ENCODE results near the gene CETP. TPM values are rescaled to one million over a fixed set of nuclear protein-coding genes. Genes with fewer than 3 reads are reported as not detected.

CETP gene
- total and polyA plus RNA-seq, 2 of the 8 experiments (the other 6 are each of a cell fraction or from before 2014, with no cell fraction given), result not detected

DNA sequence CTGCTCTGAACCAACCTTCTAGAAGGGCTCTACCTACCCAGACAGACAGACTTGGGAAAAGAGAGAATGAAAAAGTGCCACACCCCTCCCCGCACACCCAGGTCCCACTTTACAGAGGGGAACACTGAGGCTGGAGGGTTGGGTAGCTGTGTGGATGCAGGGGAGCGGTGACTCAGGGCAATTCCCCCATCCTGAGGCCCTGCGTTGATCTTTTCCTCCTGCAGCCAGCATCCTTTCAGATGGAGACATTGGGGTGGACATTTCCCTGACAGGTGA lies 10.0 kb downstream of the CETP start:
- no peak for FAIRE-seq
- WGBS, 2 experiments (ENCODE audit: extremely low coverage in 1 of 2, insufficient coverage in 1 of 2, insufficient read length in 1 of 2, insufficient replicate concordance in 2 of 2, low coverage in 1 of 2, low lambda C conversion rate in 2 of 2, missing lambda C conversion rate in 1 of 2), result 81% methylated on average over 3 of the region's 3 CpGs; no CpG with 5 or more reads in 1 of the 2 experiments
- Histone ChIP-seq H3K23me2 (ENCODE audit: low read depth, low read length) (no peaks in the 10 kb centered on the region), H4K20me1 (replicated peaks in 1 of 2; ENCODE audit: control insufficient read depth in 1 of 2, insufficient read depth in 2 of 2, low read length in 2 of 2) (no peaks in the 10 kb centered on the region), H3K9ac (replicated peaks in 1 of 4; ENCODE audit: extremely low read depth in 1 of 4, low read depth in 3 of 4, low read length in 3 of 4) (no peak overlapping the region), H2BK120ac (replicated peaks; ENCODE audit: low read depth, low read length) (no peak overlapping the region), H2BK15ac (ENCODE audit: low read length) (no peak overlapping the region), H4K91ac (replicated peaks; ENCODE audit: insufficient read length, low read length) (no peak overlapping the region), H3K4me1 (replicated peaks in 1 of 4; ENCODE audit: control insufficient read depth in 3 of 4, insufficient read depth in 4 of 4, low read length in 3 of 4) (no peaks in the 10 kb centered on the region), H2BK12ac (ENCODE audit: low read depth, low read length) (no peak overlapping the region), H2BK5ac (ENCODE audit: low read depth, low read length) (no peak overlapping the region), H2AFZ (ENCODE audit: low read length) (no peak overlapping the region), H3K79me2 (ENCODE audit: control insufficient read depth in 1 of 2, insufficient read depth in 2 of 2, low read length in 2 of 2) (no peaks in the 10 kb centered on the region), H3K36me3 (ENCODE audit: control insufficient read depth in 2 of 4, insufficient read depth in 4 of 4, low read length in 3 of 4) (no peaks in the 10 kb centered on the region), H2AK5ac (ENCODE audit: low read depth, low read length) (no peak overlapping the region), H3K4me2 (ENCODE audit: insufficient read depth in 1 of 2, low read depth in 2 of 2, low read length in 2 of 2) (no peak overlapping the region), H3K79me1 (ENCODE audit: low read depth, low read length) (no peaks in the 10 kb centered on the region), H3K27ac (ENCODE audit: low read depth, low read length) (no peak overlapping the region), H3K4ac (replicated peaks; ENCODE audit: insufficient read length, low read depth, low read length) (no peak overlapping the region), H3K23ac (ENCODE audit: insufficient read length) (no peak overlapping the region), H3K14ac (ENCODE audit: insufficient read length) (no peak overlapping the region), H4K5ac (ENCODE audit: insufficient read length, low read depth, low read length) (no peak overlapping the region), H3K27me3 (replicated peaks in 1 of 4; ENCODE audit: control insufficient read depth in 3 of 4, extremely low read depth in 1 of 4, insufficient read depth in 3 of 4, low read length in 3 of 4) (no peaks in the 10 kb centered on the region; a peak in 2 of 7 replicates), H3K56ac (replicated peaks; ENCODE audit: insufficient read length, low read depth, low read length) (no peak overlapping the region), H4K8ac (ENCODE audit: extremely low read depth, insufficient read depth, low read length) (no peak overlapping the region), H2BK20ac (ENCODE audit: low read length) (no peak overlapping the region), H3K18ac (ENCODE audit: extremely low read depth, low read length) (no peak overlapping the region), H3K4me3 (ENCODE audit: extremely low read depth in 1 of 4, insufficient read depth in 2 of 4, low read depth in 3 of 4, low read length in 4 of 4) (no peak overlapping the region), H3K9me3 (ENCODE audit: insufficient read depth in 2 of 2, low read depth in 1 of 2, low read length in 1 of 2) (no peaks in the 10 kb centered on the region)
- ChIA-PET POLR2A (ENCODE audit: partially characterized antibody) (interaction anchor here (0.8 to 1.2 kb wide), 2 partner anchors 40 to 168 kb away, joined by 3 read pairs; partner anchors contain the start of gene HERPUD1), CTCF (ENCODE audit: partially characterized antibody) (interaction anchor here (1.2 to 1.8 kb wide), 4 partner anchors 7 to 84 kb away, joined by 3 to 7 read pairs (median 4); no protein-coding TSS in a partner anchor)
- no peak for TF ChIP-seq GTF2F1 (IDR thresholded peaks at IDR 0.05; ENCODE audit: borderline replicate concordance, low read depth, low read length)
- no peak for TF ChIP-seq SIN3A (conservative IDR thresholded peaks at IDR 0.05 in 1 of 2, IDR thresholded peaks at IDR 0.05 in 1 of 2; ENCODE audit: low read depth in 1 of 2, low read length in 2 of 2)
- TF ChIP-seq FOSL1 (IDR thresholded peaks at IDR 0.05; ENCODE audit: insufficient read depth, low read depth, low read length), result no peak
- no peak for TF ChIP-seq SUZ12 (IDR thresholded peaks at IDR 0.05; ENCODE audit: low read length)
- TF ChIP-seq TEAD4 (IDR thresholded peaks at IDR 0.05; ENCODE audit: low read depth, low read length), result no peak
- no peak for TF ChIP-seq CBX8 (IDR thresholded peaks at IDR 0.05; ENCODE audit: borderline replicate concordance, low read depth, low read length)
- TF ChIP-seq POLR2AphosphoS5 (IDR thresholded peaks at IDR 0.05; ENCODE audit: low read depth, low read length), result no peak
- TF ChIP-seq EZH2 (IDR thresholded peaks at IDR 0.05; ENCODE audit: low read depth, low read length, severe bottlenecking), result no peak
- no peak for TF ChIP-seq TAF7 (optimal IDR thresholded peaks at IDR 0.05; ENCODE audit: borderline replicate concordance, low read depth, low read length)
- no peak for TF ChIP-seq NRF1 (IDR thresholded peaks at IDR 0.05; ENCODE audit: low read depth, low read length)
- TF ChIP-seq, protein P1, sequence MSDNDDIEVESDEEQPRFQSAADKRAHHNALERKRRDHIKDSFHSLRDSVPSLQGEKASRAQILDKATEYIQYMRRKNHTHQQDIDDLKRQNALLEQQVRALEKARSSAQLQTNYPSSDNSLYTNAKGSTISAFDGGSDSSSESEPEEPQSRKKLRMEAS (IDR thresholded peaks at IDR 0.05), result no peak
- TF ChIP-seq ZNF274 (IDR thresholded peaks at IDR 0.05; ENCODE audit: borderline replicate concordance, extremely low read depth, low read length), result no peak
- TF ChIP-seq RBBP5 (IDR thresholded peaks at IDR 0.05; ENCODE audit: borderline replicate concordance, low read depth, low read length), result no peak
- no peak for TF ChIP-seq CHD2 (IDR thresholded peaks at IDR 0.05; ENCODE audit: low read length)
- no peak for DNase-seq (ENCODE audit: low read depth in 1 of 2, low spot score in 2 of 2)
